ENCODE data around the gene ASAP2.

ASAP2 gene

GRCh38 chr2:9232166-9232479, 25.5 kb downstream of the ASAP2 start:
- DNase-seq, result no peak

DNA sequence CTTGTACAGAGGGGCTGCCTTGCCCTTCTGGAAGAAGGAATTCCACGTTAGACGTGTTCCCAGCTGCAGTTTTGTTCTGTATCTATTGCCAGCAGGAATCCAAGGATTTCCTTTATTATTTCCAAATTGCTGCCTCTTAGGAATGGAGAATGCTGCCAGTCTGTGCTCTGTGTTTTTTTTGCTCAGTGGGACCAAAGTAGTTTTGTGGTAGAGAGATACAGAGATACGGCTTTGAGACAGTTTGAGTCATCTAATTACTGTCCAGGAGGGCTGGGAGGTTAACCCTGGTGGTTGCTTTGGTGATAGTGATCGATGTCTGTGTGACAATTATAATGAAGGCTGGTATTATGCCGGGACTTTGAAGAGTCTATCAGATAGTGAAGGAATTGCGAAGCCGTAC, 26.3 kb downstream of the ASAP2 start:
- no peak for DNase-seq

- no peak for DNase-seq
Observed at GRCh38 chr2:9234680-9235146, 28.1 kb downstream of the ASAP2 start.

GRCh38 chr2:9235147-9236044, 28.8 kb downstream of the ASAP2 start:
- no peak for DNase-seq

GRCh38 chr2:9236045-9236344, 29.4 kb downstream of the ASAP2 start:
- no peak for DNase-seq

GRCh38 chr2:9236867-9237266, 30.3 kb downstream of the ASAP2 start:
- no peak for DNase-seq

- DNase-seq, result no peak
Observed at GRCh38 chr2:9237831-9238230, 31.2 kb downstream of the ASAP2 start.

DNA sequence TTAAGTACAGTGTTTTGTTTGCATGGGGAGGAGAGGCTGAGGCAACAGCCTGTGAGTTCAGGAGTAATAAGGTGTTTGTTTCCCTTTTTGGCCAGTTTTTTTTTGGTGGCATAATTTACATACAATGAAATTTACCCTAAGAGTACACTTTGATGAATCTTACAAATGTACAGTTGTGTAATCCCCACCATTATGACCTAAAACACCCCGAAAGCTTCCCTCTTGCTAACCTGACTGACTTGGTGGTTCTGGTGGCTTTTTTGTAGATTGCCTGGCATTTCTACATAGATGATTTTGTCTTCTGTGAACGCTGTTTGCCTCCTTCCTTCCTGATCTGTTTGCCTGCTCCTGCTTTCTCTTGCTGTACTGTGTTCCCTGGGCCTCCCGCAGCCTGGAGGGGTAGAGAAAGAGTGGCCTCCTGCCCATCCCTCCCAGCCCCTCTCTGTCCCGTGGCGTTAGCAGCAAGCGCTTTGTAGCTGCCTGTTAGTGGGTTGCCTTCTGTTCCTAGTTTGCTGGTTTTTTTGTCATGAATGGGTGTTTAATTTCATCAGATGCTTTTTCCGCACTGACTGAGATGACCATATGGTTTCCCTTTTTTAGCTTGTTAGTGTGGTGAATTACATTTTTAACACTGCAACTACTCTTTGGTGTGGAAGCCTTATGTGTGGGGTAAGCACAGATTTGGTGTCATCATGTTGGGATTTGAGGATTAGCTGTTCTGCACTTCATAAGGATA, 32.1 kb downstream of the ASAP2 start:
- DNase-seq, result no peak

DNA sequence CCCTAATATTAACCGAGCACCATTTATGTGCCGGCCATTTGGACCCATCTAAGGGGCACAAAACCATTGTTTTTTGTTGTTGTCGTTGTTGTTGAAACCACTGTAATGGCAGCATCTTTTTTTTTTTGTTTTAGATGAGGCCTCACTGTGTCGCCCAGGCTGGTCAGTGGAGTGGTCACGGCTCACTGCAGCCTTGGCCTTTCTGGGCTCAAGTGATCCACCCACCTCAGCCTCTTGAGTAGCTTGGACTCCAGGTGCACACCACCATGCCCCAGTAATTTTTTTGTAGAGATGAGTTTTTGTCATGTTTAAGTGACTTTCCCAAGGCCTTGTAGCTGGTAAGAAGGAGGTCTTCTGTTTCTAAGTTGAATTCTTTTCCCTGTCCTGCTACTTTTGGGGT, 33.0 kb downstream of the ASAP2 start:
- no peak for DNase-seq

DNA sequence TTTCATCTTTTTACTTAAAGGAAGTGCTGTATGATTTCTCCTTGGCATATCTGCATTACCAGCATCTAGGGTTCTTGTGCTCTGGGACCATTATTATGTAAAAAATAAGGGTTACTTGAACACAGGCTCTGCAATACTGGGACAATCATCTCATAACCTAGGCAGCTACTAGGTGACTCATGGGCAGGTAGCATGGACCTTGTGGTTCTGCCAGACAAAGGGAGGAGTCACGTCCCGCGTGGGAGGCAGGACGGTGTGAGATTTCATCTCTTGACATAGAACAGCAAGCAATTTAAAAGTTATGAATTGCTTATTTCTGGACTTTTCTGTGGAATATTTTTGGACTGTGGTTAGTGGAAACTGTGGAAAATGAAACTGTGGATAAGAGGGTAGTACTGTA, 34.1 kb downstream of the ASAP2 start:
- peak; percentile 35 for DNase-seq

GRCh38 chr2:9241233-9241632, 34.6 kb downstream of the ASAP2 start:
- DNase-seq, result no peak

- no peak for DNase-seq
Observed at GRCh38 chr2:9243357-9243756, 36.7 kb downstream of the ASAP2 start.

DNA sequence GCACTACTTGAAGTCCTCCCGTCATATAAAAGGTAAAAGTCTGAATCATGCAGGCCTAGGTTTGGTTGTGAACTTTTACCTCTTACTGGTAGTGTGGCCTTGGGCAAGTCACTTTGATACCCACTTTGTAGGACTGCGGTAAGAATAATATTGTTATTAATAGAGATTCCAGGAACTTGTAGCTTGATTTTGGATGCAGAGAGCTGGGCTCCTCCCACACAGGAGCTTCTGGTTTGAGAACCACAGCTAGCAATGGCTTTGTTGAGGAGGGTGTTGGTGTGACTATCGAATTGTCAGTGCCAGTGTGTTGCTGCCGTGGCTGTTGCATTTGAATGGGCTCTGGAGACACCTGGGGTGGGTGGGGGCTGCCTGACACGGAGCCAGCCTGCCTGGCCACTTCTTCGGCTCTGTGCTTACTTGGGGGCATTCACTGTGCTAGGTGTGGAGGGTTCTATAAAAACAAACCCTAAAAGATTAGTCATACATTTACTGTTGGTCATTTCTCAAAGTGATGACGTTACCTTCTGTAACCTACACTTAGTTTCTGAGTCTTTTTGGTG, 38.5 kb downstream of the ASAP2 start:
- DNase-seq, result no peak

- DNase-seq, result no peak
Observed at GRCh38 chr2:9247177-9247576, 40.6 kb downstream of the ASAP2 start.

DNA sequence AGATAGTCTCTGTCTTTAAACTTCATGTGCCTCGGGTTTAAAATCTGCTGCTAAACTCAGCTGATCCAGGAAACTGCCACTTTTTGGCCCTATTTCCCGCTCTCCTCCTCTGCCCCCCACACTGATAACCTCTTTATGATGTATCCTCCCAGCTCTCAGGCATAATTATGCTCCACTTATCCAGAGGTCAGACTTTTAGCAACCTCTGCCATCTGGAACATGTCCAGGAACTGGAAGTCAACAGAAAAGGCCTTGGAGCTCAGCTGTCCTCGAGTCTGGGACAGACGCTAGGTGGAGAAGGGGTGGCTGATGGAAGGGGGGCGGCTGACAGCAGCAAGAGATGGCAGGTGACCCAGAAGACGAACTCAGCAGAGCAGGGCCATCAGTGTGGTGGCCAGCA, 41.2 kb downstream of the ASAP2 start:
- no peak for DNase-seq

- no peak for DNase-seq
Observed at GRCh38 chr2:9248363-9248762, 41.8 kb downstream of the ASAP2 start.

DNA sequence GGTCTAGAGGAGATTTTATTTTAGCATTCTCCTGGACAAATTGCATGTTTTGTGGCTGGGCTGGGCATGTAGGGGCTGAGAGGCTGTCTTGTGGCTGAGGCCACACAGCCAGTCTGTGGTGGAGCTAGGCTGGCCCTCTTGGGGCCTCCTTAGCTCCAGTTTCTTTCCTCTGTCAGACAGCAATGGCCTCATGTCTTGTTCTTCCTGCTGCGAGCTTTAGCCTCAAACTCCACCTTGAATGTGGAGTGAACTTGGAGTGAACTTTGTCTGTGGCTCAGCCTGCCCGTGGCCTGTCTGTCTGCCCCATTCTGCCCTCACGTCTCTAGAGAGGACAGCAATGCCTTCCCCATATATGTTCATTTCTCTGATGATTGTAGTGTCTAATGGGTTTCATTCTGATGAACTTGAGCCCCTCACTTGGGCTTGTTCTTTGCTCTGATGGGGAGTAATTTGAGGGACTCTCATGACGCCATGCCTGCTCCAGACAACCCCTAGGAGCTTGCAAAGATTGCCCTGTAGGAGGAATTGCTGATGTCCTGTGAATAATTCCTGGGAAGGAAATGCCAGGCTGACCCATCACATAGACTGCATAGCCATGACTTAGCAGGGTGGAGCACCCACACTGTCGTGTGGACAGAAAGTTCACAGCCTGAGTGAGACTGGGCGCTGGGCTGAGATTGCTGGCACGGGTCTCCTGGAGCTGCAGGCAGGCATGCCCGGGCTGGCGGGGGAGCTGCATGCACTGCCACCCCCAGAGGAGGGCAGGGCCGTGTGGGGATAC, 42.6 kb downstream of the ASAP2 start:
- DNase-seq, result no peak

- DNase-seq, result no peak
Observed at GRCh38 chr2:9250091-9250490, 43.5 kb downstream of the ASAP2 start.

- DNase-seq, result no peak
Observed at GRCh38 chr2:9250498-9251153, 44.0 kb downstream of the ASAP2 start.

DNA sequence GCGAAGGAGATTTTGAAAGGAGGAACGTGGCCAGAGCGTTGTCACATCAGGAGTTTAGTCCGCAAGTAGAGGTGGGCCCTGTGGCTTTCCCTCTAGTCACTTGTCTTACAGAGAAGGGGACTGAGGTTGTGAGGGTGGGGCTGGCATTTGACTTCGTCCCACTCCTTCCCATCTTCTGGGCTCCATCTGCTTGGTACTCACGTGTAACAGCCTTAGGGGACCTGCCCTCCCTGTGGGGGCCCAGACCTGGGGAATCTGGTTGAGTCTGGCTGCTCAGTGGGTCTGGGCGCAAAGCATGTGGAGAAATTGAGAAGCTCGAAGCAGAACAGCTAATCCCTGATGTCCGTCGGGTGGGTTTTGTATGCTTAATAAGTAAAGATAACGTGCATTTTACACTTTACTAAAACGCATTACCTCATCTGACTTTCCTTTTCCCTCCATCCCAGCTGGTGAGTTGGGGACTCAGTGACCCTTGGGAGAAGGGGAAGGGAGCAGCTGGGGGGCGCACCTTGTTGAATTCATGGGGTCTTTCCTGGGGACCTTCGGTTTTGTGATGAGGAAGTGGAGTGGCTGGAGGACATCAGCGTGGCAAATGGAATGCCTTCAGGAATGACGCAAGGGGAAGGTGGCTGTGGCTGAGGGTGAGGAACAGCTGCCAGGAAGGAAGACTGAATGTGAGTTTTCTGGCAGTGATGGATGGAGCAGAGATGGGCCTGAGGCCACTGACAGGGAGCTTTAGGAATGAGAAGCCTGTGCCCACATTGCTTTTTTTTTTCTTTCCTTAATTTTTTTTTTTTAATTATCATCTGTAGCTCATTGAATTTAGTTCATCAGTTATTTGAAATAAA, 44.8 kb downstream of the ASAP2 start:
- no peak for DNase-seq

GRCh38 chr2:9252002-9252357, 45.4 kb downstream of the ASAP2 start:
- DNase-seq, result no peak

- DNase-seq, result no peak
Observed at GRCh38 chr2:9255416-9255815, 48.8 kb downstream of the ASAP2 start.
